GM19240 (cell line): Measurements from ENCODE around the gene ARHGAP21.

Source experiments
- DNase-seq: peaks from one replicate; pipeline ENCODE4 v3.0.0; 2011; ENCODE audit warnings: low spot score; ENCODE audit not compliant: insufficient read length

The ARHGAP21 gene

GRCh38 chr10:24722676-24723385 lies 856 bp downstream of the ARHGAP21 start:
- peak; percentile 29 for DNase-seq

DNA sequence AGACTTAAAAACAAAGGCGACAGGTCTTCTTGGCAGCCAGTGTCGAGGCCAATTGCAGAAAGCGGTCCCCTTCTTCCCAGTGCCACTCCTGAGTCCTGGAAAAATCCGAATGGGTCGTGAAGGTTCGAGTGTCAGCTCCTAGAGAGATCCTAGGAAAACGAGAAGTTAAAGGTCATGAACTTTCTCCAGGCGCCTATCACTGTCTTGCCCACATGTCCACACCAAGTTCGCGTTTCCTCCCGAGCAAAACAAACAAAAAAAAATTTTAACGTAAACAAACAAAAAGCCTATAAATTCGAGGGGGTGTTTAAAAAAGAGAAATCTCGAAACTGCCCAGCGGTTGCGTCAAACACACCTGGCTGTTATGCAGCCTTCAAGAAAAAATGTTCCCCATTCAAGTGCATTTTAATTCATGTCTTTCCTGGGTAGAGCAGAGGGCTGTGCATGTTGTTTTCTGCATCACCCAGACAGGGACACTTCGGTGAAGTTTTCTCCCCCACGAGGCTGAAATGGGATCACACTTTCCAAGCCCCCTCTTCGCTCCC lies 1.5 kb downstream of the ARHGAP21 start:
- no peak for DNase-seq

DNA sequence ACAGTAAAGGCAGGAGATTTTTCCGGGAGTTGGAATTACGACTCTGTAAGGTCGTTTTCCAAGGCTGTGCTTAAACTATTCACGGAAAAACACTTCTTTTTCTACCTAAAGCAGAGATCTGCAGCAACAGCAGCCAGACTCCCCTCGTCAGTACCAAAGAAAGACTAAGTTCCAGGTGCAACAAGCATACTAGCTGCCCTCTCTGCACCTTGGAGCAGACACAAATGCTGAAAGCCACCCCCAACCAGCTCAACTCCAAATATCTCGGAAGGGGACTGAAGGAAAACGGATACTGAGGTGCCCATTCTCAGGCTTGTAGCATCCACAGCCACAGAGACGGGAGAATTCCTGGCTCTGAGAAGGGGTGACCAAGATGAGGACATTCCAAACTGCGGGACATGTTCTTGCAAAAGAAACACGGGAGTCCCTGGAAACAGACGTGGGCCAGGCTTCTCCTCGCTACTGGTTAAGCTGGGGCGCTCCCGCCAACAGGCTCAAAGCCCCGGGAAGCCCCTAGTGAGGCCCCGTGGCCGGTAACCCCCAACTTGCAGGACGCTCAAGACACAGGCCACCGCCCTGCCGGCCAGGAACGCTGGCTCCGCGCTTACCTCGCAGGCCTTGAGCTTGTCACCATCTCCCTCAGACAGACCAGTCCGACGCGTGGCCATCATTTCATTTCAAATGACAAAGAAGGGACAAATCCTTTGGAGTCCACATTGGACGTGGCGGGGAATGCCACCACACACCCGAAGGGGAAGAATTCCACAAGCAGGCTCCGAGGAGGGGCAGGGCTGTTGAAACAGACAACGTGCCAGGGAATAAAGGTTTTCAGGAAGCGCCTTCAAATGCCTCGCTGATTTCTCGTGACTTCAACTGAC lies 2.2 kb downstream of the ARHGAP21 start:
- DNase-seq: no peak

DNA sequence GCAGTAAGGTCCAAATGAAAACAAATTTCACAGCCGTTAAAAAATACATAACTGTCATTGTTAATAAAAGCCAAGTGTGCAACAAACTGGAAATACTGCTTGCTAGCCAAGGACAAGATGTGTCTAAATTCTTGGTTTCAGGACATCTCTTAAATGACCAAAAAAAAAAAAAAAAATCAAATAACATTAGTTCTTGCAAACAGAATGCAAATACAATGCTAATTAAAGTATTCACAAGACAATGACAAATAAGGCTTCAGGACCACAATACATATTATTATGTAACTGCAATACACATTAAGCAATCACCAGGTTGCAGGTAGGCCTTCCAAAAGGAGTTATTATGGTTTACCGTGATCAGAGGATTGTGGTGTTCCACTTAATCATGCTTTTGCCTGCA lies 3.6 kb downstream of the ARHGAP21 start:
- no peak for DNase-seq

GRCh38 chr10:24718031-24718855 lies 5.4 kb downstream of the ARHGAP21 start:
- DNase-seq: no peak

DNA sequence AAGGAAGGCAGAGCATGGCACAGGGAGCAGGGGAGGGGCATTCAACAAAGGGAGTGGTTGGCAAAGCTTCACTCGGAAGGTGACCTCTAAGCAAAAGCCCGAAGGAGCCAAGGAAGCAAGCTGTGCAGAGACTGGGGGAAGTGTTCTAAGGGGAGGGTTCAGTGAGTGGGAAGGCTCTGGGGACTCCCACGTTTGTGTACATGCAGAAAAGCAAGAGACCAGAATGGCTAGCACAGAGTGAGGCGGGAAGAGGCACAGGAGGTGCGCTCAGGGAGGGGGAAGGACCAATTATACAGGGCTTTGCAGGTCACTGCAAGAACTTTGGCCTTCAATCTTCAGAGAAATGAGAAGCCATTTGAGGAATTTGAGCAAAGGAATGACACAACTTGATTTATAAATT lies 7.4 kb downstream of the ARHGAP21 start:
- DNase-seq: no peak

DNA sequence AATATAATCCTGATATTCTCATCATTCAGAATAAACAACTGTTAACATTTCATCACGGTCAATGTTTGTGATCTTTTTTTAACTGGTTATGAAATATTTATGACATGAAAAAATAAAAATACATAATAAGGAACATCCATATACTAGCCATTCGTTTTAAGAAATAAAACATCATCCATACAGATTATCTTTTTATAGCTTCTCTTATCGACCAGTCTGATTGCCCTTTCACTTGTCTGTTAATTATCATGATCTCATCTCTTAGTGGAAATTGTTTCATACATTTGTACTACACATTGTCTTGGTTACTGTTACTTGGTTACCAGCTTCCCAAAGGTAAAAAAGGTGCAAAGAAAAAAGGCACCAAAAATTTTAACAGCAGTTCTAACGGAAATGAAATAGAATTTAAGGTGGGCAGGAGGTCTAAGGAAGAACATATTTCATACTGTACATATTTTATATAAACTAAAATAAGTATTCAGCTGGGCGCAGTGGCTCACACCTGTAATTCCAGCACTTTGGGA lies 8.4 kb downstream of the ARHGAP21 start:
- no peak for DNase-seq

DNA sequence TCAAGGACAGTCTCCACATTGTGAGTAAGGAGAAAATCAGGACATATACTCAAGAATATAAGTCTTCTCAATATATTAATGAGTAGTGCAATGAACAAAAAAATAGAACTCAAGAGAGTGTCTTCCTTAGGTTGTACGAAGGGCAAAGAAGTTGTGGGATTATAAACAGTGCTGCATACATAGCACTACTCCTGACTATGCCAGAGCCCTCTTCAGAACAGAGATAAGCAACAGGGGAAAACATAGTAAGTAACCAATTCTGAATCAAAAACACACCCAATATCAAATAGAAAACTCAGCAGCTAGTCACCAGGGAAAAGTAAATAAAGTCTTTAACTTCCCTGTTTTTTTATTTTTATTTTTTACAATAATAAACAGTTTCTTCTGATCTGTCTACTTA lies 10.6 kb downstream of the ARHGAP21 start:
- DNase-seq: no peak

- no peak for DNase-seq
Observed at GRCh38 chr10:24711465-24711864, 12.2 kb downstream of the ARHGAP21 start.

DNA sequence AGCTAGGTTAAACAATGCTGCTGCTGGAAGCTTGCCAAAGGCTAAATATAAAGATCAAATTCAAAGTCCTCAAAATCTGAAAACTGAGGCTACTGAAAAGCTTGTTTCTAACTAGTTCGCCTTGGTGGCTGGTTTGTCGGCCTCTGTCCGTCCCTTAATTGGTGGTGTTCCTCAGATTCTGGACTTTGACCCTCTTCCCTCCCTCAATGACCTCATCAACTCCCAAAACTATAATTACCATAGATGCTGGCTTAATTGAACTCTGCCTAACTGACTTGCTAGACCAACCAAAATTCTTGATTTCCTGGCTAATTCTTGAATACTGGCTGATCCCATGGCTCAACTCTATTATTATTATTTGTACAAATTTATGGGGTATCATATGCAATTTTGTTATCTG lies 15.6 kb downstream of the ARHGAP21 start:
- DNase-seq: no peak

GRCh38 chr10:24707445-24707844 lies 16.2 kb downstream of the ARHGAP21 start:
- no peak for DNase-seq

DNA sequence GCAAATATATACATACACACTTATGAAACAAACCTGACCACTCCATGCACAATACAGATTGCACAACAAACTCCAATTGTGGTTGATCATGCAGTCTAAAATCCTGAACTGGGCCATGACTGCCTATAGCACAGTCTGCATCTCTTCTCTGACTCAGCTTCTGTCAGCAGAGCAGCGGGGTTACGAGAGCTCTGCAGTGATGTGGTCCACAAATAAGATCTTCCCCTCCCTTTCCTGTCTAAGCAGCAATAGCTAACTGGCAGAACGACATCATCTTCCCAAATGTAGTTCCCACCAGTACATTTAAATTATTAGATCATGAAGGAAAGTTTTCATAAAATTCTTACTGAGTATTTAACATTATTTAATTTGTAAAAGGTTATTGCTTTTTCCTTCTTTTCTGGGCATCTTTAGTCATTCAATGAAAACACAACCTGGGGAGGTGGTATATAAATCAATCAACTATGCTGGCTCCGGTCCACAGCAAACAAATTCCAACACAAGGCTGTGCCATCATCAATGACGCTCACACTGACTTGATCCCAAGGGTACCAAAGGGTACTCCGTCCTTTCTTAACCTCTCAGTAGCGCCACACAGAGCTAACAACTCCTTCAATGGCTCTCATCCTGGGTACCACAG lies 17.1 kb downstream of the ARHGAP21 start:
- no peak for DNase-seq

DNA sequence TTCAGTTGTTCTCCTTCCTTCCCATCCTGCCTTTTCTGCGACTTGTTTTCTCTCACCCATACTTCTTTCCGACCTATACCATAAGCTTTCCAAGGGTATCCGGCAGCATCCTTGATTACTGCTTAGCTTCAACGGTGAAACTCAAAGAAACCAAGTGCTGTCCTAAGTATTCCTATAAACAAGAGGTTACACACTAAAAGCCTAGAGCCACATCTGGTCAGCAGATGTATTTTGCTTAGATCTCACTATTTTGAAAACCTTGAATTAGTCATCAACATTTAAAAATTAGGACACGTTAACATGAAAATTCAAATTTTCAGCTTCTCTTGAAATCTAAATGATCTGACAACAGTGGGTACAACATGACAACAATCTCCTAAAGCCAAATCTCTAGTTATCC lies 20.0 kb downstream of the ARHGAP21 start:
- no peak for DNase-seq

DNA sequence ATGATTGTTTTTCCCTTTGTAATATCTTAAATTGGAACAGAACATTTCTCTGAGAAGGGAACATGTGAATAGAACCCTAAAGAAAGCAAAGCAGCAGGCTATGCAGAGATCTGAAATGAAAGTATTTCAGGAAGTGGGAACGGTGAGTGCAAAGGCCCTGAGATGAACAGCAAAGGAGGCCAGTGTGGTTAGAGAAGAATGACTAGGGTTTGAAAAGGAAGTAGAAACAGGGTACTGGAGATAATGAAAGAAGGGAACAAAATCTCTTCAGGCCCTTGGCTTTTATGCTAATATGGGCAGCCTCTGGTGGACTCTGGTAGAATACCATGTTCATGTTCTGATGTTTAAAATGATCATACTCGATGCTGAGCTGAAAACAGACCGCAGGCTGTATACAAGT lies 22.2 kb downstream of the ARHGAP21 start:
- peak; percentile 14 for DNase-seq

GRCh38 chr10:24700948-24701347 lies 22.7 kb downstream of the ARHGAP21 start:
- DNase-seq: no peak

GRCh38 chr10:24698270-24698669 lies 25.4 kb downstream of the ARHGAP21 start:
- DNase-seq: no peak

GRCh38 chr10:24697080-24697479 lies 26.6 kb downstream of the ARHGAP21 start:
- no peak for DNase-seq

- DNase-seq: no peak
Observed at GRCh38 chr10:24695452-24695851, 28.2 kb downstream of the ARHGAP21 start.

DNA sequence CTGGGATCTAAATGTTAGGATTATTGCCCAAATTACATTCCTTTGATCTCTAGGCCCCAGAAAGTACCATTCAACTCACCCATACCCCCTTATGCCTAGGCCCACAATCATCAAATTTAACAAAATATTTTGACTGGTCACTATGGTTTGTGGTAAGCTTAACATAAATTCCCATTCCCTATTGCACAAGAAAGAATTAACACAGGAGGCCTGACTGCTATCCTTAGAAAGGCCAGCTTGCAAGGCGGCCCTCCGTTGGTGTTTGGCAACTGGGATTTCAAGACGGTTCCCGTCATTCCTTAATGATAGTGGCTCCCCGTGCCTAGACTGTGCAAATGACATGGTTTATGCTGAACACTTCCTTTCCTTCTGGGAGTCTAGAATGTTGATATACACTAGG lies 29.6 kb downstream of the ARHGAP21 start:
- no peak for DNase-seq

GRCh38 chr10:24690961-24691512 lies 32.6 kb downstream of the ARHGAP21 start:
- DNase-seq: no peak
